Activated T-helper 17 cell treated with anti-CD3 and anti-CD28 coated beads, Interleukin-2, amount 50 U/mL, for 72 hours (primary cell): ENCODE results near the gene INF2. TPM values are rescaled to one million over a fixed set of nuclear protein-coding genes. Genes with fewer than 3 reads are reported as not detected.
"Not testable (repeated sequence)": the region's sequence is repeated elsewhere in the genome, so short reads cannot be mapped to it uniquely, and the experiment has no call there.

ENCODE experiments used
- ATAC-seq: fragments of 150-1000 bp; cut with Tn5 transposase; replicated peaks from 2 replicates; pipeline ENCODE4 v1.10.0; 2021; ENCODE audit warnings: mild to moderate bottlenecking, moderate library complexity
- H3K27ac Mint-ChIP-seq: one replicate; pipeline ENCODE4 v1.8.0; 2022; ENCODE audit warnings: mixed read lengths
- H3K27me3 Mint-ChIP-seq: one replicate; pipeline ENCODE4 v1.8.0; 2022; ENCODE audit warnings: mixed read lengths
- H3K36me3 Mint-ChIP-seq: one replicate; pipeline ENCODE4 v1.8.0; 2022; ENCODE audit warnings: low read depth, mild to moderate bottlenecking, mixed read lengths
- H3K4me1 Mint-ChIP-seq: one replicate; pipeline ENCODE4 v1.8.0; 2022; ENCODE audit warnings: mixed read lengths
- H3K4me3 Mint-ChIP-seq: one replicate; pipeline ENCODE4 v1.8.0; 2022; ENCODE audit warnings: mild to moderate bottlenecking, mixed read lengths
- H3K9me3 Mint-ChIP-seq: one replicate; pipeline ENCODE4 v1.8.0; 2022; ENCODE audit warnings: mixed read lengths
- total RNA-seq, 2 donors: library from RNA; stranded (reverse); gene quantifications; one replicate each; pipeline ENCODE4 v1.2.3, GENCODE V29; 2022

INF2 gene
- total RNA-seq, 2 donors from 2014 or later: 61.9 to 87.8 TPM

DNA sequence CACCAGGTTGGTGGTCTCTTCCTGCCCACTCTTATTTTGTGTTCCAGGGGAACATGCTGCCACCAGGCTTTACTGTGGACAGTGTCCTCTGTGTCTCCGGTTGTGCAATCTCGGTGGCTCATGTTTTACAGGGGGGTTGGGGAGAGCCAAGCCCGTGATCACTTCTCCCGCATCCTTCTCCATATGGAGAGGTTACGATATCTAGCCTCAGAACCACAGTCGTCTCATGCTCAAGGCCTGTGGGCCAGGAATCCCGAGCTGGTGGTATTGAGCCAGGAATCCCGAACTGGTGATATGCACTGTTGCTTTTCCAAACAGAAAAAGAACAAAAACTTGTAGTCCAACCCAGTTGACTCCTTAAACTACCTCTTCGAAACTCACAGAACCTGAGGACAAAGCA is 37.0 kb upstream of the INF2 start:
- ATAC-seq: no peak
- Mint-ChIP-seq H3K27ac (no peak overlapping the region), H3K4me1 (no peaks in the 10 kb centered on the region), H3K9me3 (no peaks in the 10 kb centered on the region), H3K4me3 (no peak overlapping the region), H3K36me3 (no peaks in the 10 kb centered on the region), H3K27me3 (peaks cover 6% of the 10 kb centered on the region)

DNA sequence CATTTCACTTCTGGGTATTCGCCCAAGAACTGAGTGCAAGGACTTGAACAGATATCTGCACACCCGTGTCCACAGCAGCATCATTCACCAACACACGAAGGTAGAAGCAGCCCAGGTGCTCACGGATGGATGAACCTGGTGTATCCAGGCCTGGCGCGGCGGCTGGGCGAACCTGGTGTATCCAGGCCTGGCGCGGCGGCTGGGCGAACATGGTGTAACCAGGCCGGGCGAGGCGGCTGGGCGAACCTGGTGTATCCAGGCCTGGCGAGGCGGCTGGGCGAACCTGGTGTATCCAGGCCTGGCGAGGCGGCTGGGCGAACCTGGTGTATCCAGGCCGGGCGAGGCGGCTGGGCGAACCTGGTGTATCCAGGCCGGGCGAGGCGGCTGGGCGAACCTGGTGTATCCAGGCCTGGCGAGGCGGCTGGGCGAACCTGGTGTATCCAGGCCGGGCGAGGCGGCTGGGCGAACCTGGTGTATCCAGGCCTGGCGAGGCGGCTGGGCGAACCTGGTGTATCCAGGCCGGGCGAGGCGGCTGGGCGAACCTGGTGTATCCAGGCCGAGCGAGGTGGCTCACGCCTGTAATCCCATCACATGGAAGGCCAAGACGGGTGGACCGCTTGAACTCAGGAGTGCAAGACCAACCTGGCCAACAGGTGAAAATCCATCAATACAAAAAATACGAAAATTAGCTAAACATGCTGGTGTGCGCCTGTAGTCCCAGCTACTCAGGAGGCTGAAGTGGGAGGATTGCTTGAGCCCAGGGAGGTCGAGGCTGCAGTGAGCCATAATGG is 36.1 kb upstream of the INF2 start:
- not testable (repeated sequence) for H3K27me3 Mint-ChIP-seq, H3K36me3 Mint-ChIP-seq, H3K9me3 Mint-ChIP-seq, H3K4me1 Mint-ChIP-seq, H3K27ac Mint-ChIP-seq, ATAC-seq, H3K4me3 Mint-ChIP-seq

DNA sequence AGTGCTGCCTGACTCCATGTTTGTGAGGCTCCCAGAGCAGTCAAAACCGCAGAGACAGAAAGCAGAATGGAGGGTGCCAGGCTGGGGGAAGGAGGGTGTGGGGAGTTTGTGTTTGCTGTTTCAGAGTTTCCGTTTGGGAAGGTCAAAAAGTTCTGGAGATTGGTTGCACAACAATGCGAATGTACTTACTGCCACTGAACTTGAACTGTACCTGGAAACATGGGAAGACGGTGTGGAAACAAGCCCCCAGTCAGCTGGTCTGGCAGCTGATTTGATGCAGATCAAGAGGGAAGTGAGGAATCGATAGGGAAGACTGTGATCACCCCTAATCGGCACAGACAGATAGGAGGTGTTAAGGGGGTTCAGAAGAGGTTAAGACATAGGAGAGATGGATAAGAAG is 35.3 kb upstream of the INF2 start:
- no peaks in the 10 kb centered on the region for H3K4me1 Mint-ChIP-seq
- H3K27ac Mint-ChIP-seq: no peak overlapping the region
- H3K9me3 Mint-ChIP-seq: no peaks in the 10 kb centered on the region
- H3K36me3 Mint-ChIP-seq: no peaks in the 10 kb centered on the region
- peaks cover 3% of the 10 kb centered on the region for H3K27me3 Mint-ChIP-seq
- H3K4me3 Mint-ChIP-seq: no peak overlapping the region
- no peak for ATAC-seq

DNA sequence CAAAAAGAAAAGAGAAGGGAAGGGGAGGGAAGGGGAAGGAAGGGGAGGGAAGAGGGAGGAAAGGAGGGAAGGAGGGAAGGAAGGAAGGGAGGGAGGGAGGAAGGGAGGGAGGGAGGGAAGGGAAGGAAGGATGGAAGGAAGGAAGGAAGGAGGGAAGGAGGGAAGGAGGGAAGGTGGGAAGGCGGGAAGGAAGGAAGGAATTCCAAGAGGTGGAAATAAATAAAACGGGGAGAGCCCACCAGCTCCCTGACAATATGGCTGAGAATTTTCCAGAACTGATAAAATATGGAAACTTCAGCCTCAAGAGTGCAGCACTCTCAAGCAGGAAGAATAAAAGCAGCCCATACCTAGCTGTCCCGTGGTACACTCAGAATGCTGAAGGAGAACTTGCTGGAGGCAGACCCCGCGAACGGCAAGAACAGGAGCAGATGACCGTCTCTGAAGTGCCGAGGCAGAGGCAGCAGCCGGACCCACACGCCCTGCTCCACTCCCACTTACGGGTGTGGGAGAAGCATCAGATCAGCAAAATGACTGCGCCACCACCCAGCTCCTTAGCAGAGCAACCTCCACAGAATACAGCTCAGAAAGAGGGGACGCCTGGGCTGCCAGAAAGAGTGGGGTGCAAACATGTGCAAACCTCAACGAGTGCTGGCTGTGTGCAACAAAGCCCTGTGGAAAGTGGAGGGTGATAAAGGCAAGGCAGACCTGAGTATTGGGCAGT is 34.1 kb upstream of the INF2 start:
- Mint-ChIP-seq H3K27ac (no peak overlapping the region), H3K36me3 (no peaks in the 10 kb centered on the region), H3K27me3 (no peaks in the 10 kb centered on the region), H3K4me1 (no peaks in the 10 kb centered on the region), H3K4me3 (no peak overlapping the region), H3K9me3 (no peaks in the 10 kb centered on the region)
- no peak for ATAC-seq

DNA sequence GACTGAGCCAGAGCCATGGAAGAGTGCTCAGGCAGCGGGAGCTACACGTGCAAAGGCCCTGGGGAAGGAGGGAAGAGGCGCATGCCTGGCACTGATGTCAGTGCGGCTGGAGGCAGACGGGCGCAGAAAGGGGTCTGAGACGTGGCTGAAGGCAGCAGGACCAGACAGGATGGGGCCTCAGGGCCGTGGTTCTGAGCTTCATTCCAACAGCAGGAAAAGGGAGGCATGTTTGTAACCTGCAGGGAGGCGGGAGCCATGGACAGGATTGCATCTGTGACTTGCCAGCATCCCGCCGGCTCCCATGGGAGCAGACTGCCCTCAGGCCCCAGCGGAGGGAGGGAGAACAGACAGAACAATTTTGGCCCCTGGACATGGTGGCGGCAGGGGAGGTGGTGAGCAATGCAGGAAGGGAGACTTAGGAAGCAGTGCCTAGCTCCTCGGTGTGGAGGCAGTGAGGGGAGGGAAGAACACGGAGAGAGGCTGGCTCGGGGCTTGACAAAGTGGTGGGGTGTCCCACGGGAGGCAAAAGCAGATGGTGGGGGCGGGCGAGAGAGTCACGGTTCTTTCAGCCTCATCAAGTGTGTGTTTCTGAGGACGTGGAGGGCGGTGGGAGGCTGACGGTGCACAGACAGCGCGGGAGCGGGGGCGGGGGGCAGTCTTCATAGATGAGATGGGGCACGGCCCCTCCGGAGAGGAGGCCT is 33.3 kb upstream of the INF2 start:
- no peak overlapping the region for H3K27ac Mint-ChIP-seq
- no peaks in the 10 kb centered on the region for H3K4me1 Mint-ChIP-seq
- H3K9me3 Mint-ChIP-seq: no peaks in the 10 kb centered on the region
- H3K36me3 Mint-ChIP-seq: no peaks in the 10 kb centered on the region
- H3K4me3 Mint-ChIP-seq: no peak overlapping the region
- no peak for ATAC-seq
- peaks cover 2% of the 10 kb centered on the region for H3K27me3 Mint-ChIP-seq

DNA sequence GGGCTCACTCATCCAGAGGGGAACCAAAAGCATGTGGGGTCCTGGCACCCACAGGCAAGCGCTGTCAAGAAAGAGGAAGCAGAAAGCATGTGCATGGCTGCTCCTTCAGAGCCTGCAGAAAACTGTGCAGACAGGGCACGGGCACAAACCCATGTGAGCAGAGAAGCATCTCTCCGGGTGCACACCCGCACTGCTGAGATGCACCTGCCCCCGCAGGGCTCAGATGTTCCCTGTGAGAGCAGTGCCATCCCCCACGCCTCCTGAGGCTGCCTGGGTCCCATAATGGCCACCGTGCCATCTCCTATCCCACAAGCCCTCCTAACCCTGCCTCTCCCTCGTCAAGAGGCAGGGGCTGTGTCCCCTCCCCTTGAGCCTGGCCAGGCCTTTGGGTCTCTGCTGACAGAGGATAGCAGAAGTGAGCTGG is 32.3 kb upstream of the INF2 start:
- ATAC-seq: no peak
- H3K4me3 Mint-ChIP-seq: no peak overlapping the region
- H3K27me3 Mint-ChIP-seq: peaks cover 4% of the 10 kb centered on the region
- no peak overlapping the region for H3K27ac Mint-ChIP-seq
- H3K36me3 Mint-ChIP-seq: no peaks in the 10 kb centered on the region
- no peaks in the 10 kb centered on the region for H3K4me1 Mint-ChIP-seq
- no peaks in the 10 kb centered on the region for H3K9me3 Mint-ChIP-seq

DNA sequence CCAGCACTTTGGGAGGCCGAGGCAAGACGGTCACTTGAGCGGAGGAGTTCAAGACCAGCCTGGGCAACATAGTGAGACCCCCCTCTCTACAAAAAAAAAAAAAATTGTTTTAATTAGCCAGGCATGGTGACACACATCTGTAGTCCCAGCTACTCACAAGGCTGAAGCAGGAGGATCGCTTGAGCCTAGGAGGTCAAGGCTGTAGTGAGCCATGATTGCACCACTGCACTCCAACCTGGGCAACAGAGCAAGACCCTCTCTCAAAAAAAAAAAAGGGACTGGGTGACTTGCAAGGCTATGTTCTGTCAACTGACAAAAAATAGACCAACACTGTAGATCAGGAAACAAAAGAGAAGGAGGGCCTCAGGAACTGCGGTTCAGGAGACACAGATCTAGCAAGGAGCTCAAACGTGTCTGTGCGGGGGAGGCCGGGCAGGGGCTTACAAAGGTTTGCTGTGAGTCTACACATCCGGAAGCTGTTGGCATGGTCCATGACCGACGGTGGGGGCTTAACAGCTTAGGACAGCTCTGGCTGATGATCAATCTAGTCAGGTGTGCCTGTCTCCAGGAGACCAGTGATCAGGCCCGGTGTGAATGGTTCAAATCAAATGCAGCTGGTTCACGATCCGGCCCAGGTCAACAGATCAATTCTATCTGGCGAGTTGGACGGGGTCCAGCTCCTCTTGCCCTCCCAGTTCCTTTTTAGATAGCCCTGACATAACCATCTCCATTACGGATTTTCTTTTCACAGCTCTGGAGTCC is 31.7 kb upstream of the INF2 start:
- Mint-ChIP-seq H3K4me1 (no peaks in the 10 kb centered on the region), H3K9me3 (no peaks in the 10 kb centered on the region), H3K4me3 (no peak overlapping the region), H3K36me3 (no peaks in the 10 kb centered on the region), H3K27me3 (peaks cover 4% of the 10 kb centered on the region), H3K27ac (no peak overlapping the region)
- ATAC-seq: no peak

DNA sequence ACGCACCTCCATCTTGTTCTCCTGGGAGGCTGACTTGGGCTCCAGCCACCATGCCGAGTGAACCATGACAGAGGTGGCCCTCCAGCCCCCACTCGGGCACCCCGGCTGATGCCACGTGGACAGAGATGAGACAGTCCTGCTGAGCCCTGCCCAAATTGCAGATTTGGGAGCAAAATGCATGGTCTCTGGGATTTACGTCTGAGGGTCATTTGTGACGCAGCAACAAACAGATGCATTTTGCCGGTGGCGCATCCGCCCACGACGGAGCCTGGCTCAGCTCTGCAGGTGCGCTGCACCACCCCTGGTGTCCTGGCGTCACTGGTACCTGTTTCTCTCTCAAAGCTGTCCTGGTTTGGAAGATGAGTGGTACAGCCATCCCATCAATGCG is 31.1 kb upstream of the INF2 start:
- no peak overlapping the region for H3K27ac Mint-ChIP-seq
- no peaks in the 10 kb centered on the region for H3K9me3 Mint-ChIP-seq
- no peak for ATAC-seq
- H3K27me3 Mint-ChIP-seq: peaks cover 4% of the 10 kb centered on the region
- H3K36me3 Mint-ChIP-seq: no peaks in the 10 kb centered on the region
- H3K4me1 Mint-ChIP-seq: no peaks in the 10 kb centered on the region
- no peak overlapping the region for H3K4me3 Mint-ChIP-seq

DNA sequence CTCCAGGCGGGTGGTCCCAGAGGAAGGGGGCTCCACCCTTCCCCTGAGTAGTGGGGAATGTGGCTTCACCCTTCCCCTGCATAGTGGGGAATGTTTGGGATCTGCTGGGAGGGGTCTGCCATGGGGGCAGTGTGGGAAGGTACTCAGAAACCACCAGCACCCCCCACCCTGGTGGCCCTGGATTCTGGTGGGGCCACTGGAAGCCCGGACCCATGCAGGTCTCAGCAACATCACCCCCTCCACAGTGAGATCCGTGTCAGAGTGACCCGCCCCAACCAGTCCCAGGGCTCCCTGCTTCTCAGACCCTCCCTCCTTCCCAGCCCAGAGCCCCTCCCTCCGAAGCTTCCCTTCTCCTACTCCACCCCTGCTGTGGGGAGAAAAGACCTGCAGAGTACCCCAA is 30.3 kb upstream of the INF2 start:
- H3K27ac Mint-ChIP-seq: no peak overlapping the region
- ATAC-seq: no peak
- no peaks in the 10 kb centered on the region for H3K9me3 Mint-ChIP-seq
- H3K36me3 Mint-ChIP-seq: no peaks in the 10 kb centered on the region
- H3K27me3 Mint-ChIP-seq: peaks cover 4% of the 10 kb centered on the region
- H3K4me1 Mint-ChIP-seq: no peaks in the 10 kb centered on the region
- H3K4me3 Mint-ChIP-seq: no peak overlapping the region

DNA sequence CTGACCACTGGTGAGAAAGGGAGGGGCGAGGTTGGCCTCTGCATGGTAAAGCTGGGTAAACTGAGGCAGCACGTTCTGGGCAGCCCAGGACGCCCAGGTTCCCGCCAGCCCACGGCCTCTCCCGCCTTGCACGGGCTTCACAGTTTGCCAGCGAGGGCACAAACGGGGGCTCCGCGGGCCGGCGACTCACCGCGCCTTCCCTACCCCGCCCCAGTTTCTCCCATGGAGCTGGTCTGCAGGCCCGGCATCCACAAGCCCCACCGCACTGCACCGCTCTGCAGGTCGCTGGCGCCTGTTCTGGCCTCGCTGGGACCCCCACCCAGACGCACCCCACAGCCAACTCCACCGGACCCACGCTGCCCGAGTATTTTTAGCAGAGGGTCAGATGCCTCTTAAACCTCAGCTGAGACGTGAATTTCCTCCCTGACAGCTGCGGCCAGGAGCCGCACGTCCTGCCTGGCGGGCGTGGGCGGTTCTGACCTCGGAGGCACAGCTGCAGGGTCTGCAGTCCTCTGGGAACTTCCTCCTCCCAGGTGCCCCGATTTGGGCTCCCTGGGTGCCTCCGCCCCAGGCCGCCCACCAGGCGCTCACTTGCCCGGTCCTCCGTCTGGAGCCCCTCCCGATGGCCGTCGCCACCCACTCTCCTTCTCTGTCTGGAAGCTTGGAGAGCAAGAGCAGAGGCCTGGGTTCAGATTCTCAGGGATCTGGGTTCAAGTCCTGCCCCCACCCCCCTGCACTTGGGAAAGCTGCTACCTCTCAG is 29.5 kb upstream of the INF2 start:
- Mint-ChIP-seq H3K27me3 (peaks cover 5% of the 10 kb centered on the region), H3K36me3 (no peaks in the 10 kb centered on the region), H3K9me3 (no peaks in the 10 kb centered on the region), H3K4me1 (peaks cover 3% of the 10 kb centered on the region), H3K27ac (no peak overlapping the region), H3K4me3 (no peak overlapping the region)
- no peak for ATAC-seq

DNA sequence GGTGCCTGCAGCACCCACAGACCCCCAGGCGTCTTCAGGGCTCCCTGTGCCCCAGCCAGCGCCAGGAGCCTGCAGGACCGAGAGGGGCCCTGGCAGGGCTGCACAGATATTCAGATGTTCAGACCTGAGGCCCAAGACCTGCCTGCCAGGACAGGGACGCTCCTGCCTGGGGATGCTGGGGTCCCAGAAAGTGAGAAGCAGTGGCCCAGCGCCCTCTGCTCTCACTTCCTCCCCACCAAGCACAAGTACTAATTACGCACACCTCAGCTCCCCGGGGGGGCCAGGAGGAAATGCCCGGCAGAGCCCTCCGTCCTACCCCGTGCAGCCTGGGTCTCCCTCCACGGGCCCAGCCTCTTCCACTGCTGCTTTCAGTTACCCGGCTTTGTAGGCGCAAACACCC is 28.8 kb upstream of the INF2 start:
- Mint-ChIP-seq H3K9me3 (no peaks in the 10 kb centered on the region), H3K36me3 (no peaks in the 10 kb centered on the region), H3K4me1 (peaks cover 10% of the 10 kb centered on the region), H3K27me3 (peaks cover 10% of the 10 kb centered on the region), H3K4me3 (no peak overlapping the region), H3K27ac (no peak overlapping the region)
- no peak for ATAC-seq

DNA sequence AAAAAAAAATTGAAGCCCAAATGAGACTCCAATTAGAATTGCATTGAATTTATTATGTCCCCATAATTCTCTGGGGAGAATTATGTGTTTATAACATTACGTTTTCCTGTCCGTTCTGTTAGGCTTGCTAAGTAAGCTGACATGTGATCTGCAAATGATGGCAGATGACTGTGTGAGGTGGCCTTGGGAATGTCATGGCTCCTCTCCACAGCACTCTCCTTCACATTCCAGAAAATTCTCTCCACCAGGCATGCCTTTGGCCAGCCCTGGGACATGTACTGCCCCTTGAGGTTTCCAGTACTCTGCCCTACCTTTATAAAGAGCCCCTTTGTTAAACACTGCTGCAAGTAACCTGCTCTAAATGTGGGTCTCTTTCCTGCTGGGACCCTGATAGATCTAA is 28.3 kb upstream of the INF2 start:
- Mint-ChIP-seq H3K9me3 (no peaks in the 10 kb centered on the region), H3K4me1 (peaks cover 10% of the 10 kb centered on the region)

DNA sequence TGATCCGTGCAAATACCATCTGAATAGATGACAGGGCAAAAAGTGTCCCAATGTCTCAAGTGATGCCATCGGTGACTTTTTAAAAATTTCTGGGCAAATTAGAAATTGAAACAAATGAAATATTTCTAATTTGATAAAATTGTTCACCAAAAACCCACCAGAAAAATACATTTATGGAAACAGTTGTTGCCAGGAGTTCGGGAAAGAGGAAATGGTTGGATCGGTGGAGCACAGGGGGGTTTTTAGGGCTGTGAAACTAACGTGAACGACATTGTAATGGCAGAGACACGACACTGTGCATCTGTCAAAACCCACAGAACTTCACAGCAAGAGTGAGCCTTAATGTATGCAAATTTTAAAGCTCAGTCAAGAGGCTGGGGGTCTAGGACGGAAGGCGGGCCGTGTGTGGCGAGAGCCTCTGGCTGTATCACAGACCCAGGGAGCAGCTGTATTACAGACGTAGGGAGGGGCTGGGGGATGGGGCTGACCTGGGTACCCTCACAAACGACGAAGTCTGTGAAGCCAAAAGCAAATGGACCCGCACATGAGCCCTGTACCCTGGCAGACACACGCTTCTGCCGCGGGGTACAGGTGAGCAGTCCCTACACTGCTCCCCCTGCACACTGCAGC is 27.8 kb upstream of the INF2 start:
- H3K4me1 Mint-ChIP-seq, ATAC-seq, H3K27ac Mint-ChIP-seq, H3K36me3 Mint-ChIP-seq, H3K9me3 Mint-ChIP-seq, H3K4me3 Mint-ChIP-seq, H3K27me3 Mint-ChIP-seq: not testable (repeated sequence)

More for the DNA sequence above, 28.3 kb upstream of the INF2 start:
- ATAC-seq: no peak
- Mint-ChIP-seq H3K27ac (no peak overlapping the region), H3K4me3 (no peak overlapping the region), H3K27me3 (peaks cover 10% of the 10 kb centered on the region), H3K36me3 (no peaks in the 10 kb centered on the region)
